Measurements from ENCODE around the gene CNTNAP2. TPM values are rescaled to one million over a fixed set of nuclear protein-coding genes. Genes with fewer than 3 reads are reported as not detected.

Gene CNTNAP2
- total and polyA plus RNA-seq, 12 donors, result 0.07 to 0.77 (median 0.24) TPM

DNA sequence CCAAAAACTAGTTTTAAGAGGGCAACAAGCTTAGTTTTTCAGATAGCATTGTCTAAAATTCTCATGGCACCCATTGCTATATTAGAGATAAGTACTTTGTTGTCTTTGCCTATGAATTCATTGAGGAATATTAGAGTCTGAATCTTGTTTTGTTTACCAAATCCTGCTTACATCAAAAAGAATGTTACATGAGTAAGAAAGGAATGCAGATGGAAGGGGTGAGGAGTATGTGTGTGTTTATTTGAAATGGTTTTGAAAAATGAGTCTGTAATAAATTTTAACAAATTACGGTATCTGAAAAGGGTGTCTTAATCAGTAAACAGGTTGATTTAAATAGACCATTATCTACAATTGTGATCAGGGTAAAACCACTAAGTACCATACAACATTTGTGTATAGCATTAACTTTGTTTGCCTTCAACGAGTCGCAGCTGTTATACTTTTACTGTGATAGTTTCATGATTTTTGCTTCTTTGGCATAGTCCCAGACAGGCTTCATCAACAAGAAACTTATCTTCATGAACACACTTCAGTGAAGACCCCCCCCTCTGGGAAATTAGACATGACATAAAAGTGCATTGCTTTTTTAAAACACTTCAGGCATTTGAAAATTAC lies 1290.0 kb downstream of the CNTNAP2 start:
- TF ChIP-seq, protein P1, sequence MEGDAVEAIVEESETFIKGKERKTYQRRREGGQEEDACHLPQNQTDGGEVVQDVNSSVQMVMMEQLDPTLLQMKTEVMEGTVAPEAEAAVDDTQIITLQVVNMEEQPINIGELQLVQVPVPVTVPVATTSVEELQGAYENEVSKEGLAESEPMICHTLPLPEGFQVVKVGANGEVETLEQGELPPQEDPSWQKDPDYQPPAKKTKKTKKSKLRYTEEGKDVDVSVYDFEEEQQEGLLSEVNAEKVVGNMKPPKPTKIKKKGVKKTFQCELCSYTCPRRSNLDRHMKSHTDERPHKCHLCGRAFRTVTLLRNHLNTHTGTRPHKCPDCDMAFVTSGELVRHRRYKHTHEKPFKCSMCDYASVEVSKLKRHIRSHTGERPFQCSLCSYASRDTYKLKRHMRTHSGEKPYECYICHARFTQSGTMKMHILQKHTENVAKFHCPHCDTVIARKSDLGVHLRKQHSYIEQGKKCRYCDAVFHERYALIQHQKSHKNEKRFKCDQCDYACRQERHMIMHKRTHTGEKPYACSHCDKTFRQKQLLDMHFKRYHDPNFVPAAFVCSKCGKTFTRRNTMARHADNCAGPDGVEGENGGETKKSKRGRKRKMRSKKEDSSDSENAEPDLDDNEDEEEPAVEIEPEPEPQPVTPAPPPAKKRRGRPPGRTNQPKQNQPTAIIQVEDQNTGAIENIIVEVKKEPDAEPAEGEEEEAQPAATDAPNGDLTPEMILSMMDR (IDR thresholded peaks at IDR 0.05), result no peak
- intact Hi-C loops (cut with DNase I), result no loop called here
- ATAC-seq (no peak), DNase-seq (no peak)
- H3K4me1 ChIP-seq, result no peaks in the 10 kb centered on the region
- H3K4me3 ChIP-seq, result no peak overlapping the region
- 49 to 52% methylated on average over 3 of the region's 3 CpGs for WGBS, 2 donors
- H3K27ac ChIP-seq, result no peak overlapping the region
- peaks cover 0 to 12% (median 0%) of the 10 kb centered on the region in 11 donors for H3K9me3 ChIP-seq
- no peaks in the 10 kb centered on the region for H3K27me3 ChIP-seq
- no peaks in the 10 kb centered on the region for H3K36me3 ChIP-seq

DNA sequence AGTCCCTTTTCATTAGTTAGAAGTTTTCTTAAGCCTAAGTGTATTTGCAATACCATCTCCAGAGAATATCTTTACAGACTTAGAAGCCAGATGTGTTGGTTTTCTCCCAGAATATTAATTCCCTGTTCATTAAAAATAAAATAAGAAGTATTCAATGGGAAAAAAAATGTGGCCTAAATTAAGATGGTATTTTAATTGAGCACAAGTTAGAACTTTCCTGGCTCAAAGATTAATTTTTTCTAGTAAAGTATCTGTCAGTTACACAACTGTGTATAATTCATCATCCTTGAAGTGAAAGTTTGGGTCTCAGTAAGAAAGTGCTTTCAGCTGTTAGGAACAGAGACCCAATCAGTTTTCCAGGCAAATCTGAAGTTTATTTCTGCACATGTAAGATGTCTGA lies 1294.5 kb downstream of the CNTNAP2 start:
- intact Hi-C loops (cut with DNase I), result no loop called here
- DNase-seq, result no peak
- TF ChIP-seq, protein P1 (IDR thresholded peaks at IDR 0.05), result no peak

DNA sequence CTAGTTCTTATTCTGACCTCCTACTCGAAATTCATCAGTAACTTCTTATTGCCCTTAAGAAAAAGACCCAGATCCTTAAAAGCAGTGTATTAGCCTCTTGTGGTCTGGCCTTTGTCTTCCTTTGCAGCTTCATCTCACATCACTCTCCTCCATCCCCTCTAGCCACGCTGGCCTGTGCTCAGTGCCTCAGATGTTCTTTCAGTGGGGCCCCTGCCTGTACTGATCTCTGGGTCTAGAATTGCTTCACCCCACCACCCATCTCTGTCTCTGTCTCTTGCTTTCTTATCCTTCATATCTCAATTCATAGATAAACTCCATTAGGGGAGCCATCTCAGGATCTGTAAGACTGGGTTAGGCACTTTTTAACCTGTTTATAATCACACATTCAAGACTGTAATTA lies 1295.5 kb downstream of the CNTNAP2 start:
- ATAC-seq (no peak), DNase-seq (no peak)
- H3K36me3 ChIP-seq, result no peaks in the 10 kb centered on the region
- TF ChIP-seq, protein P1 (IDR thresholded peaks at IDR 0.05), result no peak
- no peaks in the 10 kb centered on the region for H3K4me1 ChIP-seq
- H3K27ac ChIP-seq, result no peak overlapping the region
- no peak overlapping the region for H3K4me3 ChIP-seq
- WGBS, 2 donors, result 50 to 53% methylated on average over 2 of the region's 2 CpGs
- intact Hi-C loops (cut with DNase I), result no loop called here
- peaks cover 0 to 6% (median 0%) of the 10 kb centered on the region in 11 donors for H3K9me3 ChIP-seq
- no peaks in the 10 kb centered on the region for H3K27me3 ChIP-seq

More for the DNA sequence above, 1294.5 kb downstream of the CNTNAP2 start:
- peak in 4 of 8 donors; percentile 14 to 42 (median 29) for ATAC-seq
- H3K4me1 ChIP-seq, result no peaks in the 10 kb centered on the region
- no peaks in the 10 kb centered on the region for H3K27me3 ChIP-seq
- H3K9me3 ChIP-seq, result peaks cover 0 to 6% (median 0%) of the 10 kb centered on the region in 11 donors
- H3K4me3 ChIP-seq, result no peak overlapping the region
- no peak overlapping the region for H3K27ac ChIP-seq
- no peaks in the 10 kb centered on the region for H3K36me3 ChIP-seq

DNA sequence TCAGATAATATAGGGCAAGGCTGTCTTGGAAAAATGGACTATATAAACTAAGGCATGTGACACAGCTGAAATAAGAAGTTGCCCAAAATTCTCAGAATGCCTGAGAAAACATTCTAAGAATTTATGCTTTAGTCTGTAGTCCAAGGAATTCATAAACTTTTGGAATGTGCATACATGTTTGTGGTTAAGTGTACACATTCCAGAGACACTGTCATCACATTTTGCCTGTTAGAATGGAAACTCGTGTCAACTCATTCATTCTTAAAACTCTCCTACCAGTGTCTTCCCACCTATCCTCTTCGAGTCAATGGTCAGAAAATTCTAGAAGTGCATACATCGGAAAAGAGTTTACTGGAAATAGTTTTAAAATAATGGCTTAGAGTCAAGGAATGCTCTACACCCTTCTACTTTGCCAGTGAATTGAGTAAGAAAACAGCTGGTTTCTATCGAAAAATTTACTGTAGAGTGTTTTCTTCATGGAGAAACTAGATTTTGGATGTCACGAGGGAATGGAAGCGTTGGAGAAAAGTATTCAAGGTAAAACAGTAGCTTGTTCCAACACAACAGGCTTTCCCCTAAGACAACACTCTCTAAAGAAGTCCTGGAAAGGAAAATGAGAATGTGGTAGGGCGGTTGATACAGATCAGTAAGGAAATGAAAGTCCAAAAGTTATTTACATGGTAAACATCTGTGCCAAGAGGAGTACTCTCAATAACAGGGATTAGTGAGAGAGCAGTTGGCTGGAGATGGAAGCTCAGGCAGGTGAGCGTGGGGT lies 1296.4 kb downstream of the CNTNAP2 start:
- no peaks in the 10 kb centered on the region for H3K36me3 ChIP-seq
- no peak overlapping the region for H3K4me3 ChIP-seq
- no peaks in the 10 kb centered on the region for H3K27me3 ChIP-seq
- WGBS, 2 donors, result 57 to 62% methylated on average over 8 of the region's 8 CpGs
- TF ChIP-seq, protein P1 (IDR thresholded peaks at IDR 0.05), result no peak
- intact Hi-C loops (cut with DNase I), result no loop called here
- no peaks in the 10 kb centered on the region for H3K4me1 ChIP-seq
- ATAC-seq, result no peak
- H3K9me3 ChIP-seq, result peaks cover 0 to 10% (median 0%) of the 10 kb centered on the region in 11 donors
- no peak overlapping the region for H3K27ac ChIP-seq
- no peak for DNase-seq

Data from heart right ventricle (tissue), 16 donors.